Upper lobe of left lung (tissue), 4 donors: ENCODE results near the gene CFAP45.

ENCODE experiments used
- CTCF ChIP-seq, 6 experiments: fragments of 450-650 bp in 4 of 6; fragments of 200-600 bp in 2 of 6; sonication (generic) in 2 of 6; IDR thresholded peaks; one replicate each; pipeline ENCODE4 v1.5.1; 2016 to 2019; ENCODE audit warnings: antibody characterized with exemption in 6 of 6
- EP300 ChIP-seq, 4 donors: sonication (generic); formaldehyde crosslinking; IDR thresholded peaks; one replicate each; pipeline ENCODE4 v1.5.1; 2017; ENCODE audit warnings: antibody characterized with exemption in 4 of 4, control low read depth in 2 of 4
- POLR2AphosphoS5 ChIP-seq, 2 donors: sonication (generic); formaldehyde crosslinking; IDR thresholded peaks; one replicate each; pipeline ENCODE4 v1.5.1; 2017; ENCODE audit warnings: antibody characterized with exemption in 2 of 2

DNA sequence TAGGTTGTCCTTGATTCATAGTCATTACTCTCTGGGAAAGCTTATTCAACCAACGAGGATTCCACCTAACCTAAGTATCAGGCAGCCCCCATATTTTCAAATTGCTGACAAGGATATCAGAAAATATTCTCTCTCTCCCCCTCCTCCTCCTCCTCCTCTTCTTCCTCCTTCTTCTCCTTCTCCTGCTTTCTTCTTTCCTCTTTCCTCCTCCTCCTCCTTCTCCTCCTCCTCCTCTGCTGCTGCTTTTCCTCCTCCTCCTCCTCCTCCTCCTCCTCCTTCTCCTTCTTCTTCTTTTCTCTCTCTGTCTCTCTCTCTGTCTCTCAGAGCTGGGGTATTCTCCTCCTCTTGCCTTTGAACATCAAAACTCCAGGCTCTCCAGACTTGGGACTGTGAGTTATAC lies 48.0 kb upstream of the CFAP45 start:
- no peak for TF ChIP-seq CTCF (IDR thresholded peaks at IDR 0.05)
- TF ChIP-seq POLR2AphosphoS5 (IDR thresholded peaks at IDR 0.05) = no peak
- TF ChIP-seq EP300 (IDR thresholded peaks at IDR 0.05) = no peak
